Osteoblast (primary cell): Measurements from ENCODE around the gene SRP68. TPM values are rescaled to one million over a fixed set of nuclear protein-coding genes. Genes with fewer than 3 reads are reported as not detected.
"Not testable (repeated sequence)": the region's sequence is repeated elsewhere in the genome, so short reads cannot be mapped to it uniquely, and the experiment has no call there.

ENCODE experiments used
- DNase-seq: peaks from one replicate; pipeline ENCODE4 v3.0.0; 2011; ENCODE audit warnings: low spot score, mixed read lengths; ENCODE audit not compliant: insufficient read length; ENCODE audit errors: missing footprints
- H2AFZ ChIP-seq: 2 replicates; pipeline ENCODE4 v1.6.0; 2011; ENCODE audit warnings: mild to moderate bottlenecking, low read length
- H3K27ac ChIP-seq: 2 replicates; pipeline ENCODE4 v1.5.1; 2011; ENCODE audit warnings: mild to moderate bottlenecking, low read depth, low read length, moderate library complexity
- H3K27me3 ChIP-seq: 2 replicates; pipeline ENCODE4 v1.6.0; 2012; ENCODE audit warnings: mild to moderate bottlenecking, control low read depth, inconsistent platforms, low read length, moderate library complexity; ENCODE audit not compliant: insufficient read depth
- H3K36me3 ChIP-seq: 2 replicates; pipeline ENCODE4 v1.5.1; 2011; ENCODE audit warnings: mild to moderate bottlenecking, low read length, control low read depth, moderate library complexity; ENCODE audit not compliant: insufficient read depth
- H3K4me1 ChIP-seq: 2 replicates; pipeline ENCODE4 v1.5.1; 2011; ENCODE audit warnings: mild to moderate bottlenecking, low read length, control low read depth, moderate library complexity; ENCODE audit not compliant: insufficient read depth
- H3K4me2 ChIP-seq: 2 replicates; pipeline ENCODE4 v1.6.0; 2011; ENCODE audit warnings: mild to moderate bottlenecking, low read length; ENCODE audit not compliant: insufficient read depth
- H3K4me3 ChIP-seq: fragments of 200-600 bp; sonication (generic); 3 replicates; pipeline ENCODE4 v1.5.1; 2012; ENCODE audit warnings: mild to moderate bottlenecking, low read length, inconsistent platforms; ENCODE audit not compliant: insufficient read depth
- H3K79me2 ChIP-seq: 2 replicates; pipeline ENCODE4 v1.6.0; 2012; ENCODE audit warnings: mild to moderate bottlenecking, low read length, control low read depth, inconsistent platforms; ENCODE audit not compliant: insufficient read depth
- H3K9me3 ChIP-seq: 2 replicates; pipeline ENCODE4 v1.5.1; 2011; ENCODE audit warnings: low read depth, low read length, control low read depth
- H4K20me1 ChIP-seq: 2 replicates; pipeline ENCODE4 v1.6.0; 2012; ENCODE audit warnings: mild to moderate bottlenecking, low read length, control low read depth; ENCODE audit not compliant: insufficient read depth
- CTCF ChIP-seq: IDR thresholded peaks from 2 replicates; pipeline ENCODE4 v1.5.1; 2011; ENCODE audit warnings: mild to moderate bottlenecking, low read depth, low read length, moderate library complexity; ENCODE audit errors: extremely low read depth
- total RNA-seq: library from RNA; depleted of rRNA; stranded (reverse); fragments of >200 nt; gene quantifications from 2 replicates; pipeline ENCODE4 v1.2.3, GENCODE V29; 2012

The SRP68 gene
- total RNA-seq, 1 donor, result 25.3 TPM

DNA sequence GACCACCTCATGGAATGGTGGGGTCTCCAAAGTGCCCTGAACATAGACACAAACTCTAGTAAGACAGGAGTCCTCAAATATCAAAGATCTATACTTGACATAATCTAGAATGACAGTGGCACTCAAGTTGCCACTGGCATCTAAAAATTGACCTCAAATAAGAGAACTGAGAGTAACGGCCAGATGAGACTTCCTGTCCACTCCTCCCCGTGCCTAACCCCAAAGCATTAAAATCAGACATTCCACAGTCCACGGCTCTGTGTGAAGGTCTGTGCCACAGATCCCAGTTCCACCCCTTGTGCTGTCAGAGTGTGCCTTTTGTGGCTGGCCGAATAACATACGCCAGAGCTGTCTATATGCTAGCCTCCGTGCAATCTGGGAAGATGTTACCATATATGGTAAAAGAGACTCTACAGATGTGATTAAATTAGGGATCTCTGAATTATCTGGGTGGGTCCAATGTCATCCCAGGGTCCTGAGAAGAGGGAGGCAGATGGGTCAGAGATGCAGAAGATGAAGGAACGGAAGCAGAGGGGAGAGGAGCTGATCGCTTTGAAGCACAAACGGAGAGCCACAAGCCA, 24.2 kb downstream of the SRP68 start:
- no peaks in the 10 kb centered on the region for H3K27me3 ChIP-seq

DNA sequence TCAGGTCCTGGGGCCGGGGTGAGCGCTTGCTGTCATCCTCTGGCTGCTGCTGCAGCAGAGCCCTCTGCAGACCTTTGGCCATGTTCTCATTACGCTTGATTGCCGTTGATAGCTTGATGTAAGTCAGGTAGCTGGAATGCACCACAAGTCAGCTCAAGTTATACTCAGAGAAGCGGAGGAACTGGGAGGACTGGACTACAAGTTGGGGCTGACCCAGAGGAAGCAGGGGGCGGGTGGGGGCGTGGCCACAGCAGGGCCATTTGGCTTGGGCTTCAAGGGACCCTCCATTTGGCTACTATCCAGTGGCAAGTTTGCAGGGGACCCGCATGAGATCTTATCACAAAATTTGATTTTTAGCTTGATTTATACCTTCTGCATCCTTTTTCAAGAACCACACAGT, 26.3 kb downstream of the SRP68 start:
- no peaks in the 10 kb centered on the region for H3K9me3 ChIP-seq
- H3K36me3 ChIP-seq, result peaks cover 93% of the 10 kb centered on the region
- DNase-seq, result no peak
- no peak overlapping the region for H3K4me3 ChIP-seq
- H3K4me1 ChIP-seq, result no peaks in the 10 kb centered on the region
- H4K20me1 ChIP-seq, result peaks cover 23% of the 10 kb centered on the region
- peaks cover 13% of the 10 kb centered on the region for H3K79me2 ChIP-seq
- H3K4me2 ChIP-seq, result no peak overlapping the region
- H2AFZ ChIP-seq, result no peak overlapping the region
- H3K27ac ChIP-seq, result no peak overlapping the region
- no peaks in the 10 kb centered on the region for H3K27me3 ChIP-seq
- TF ChIP-seq CTCF, result no peak

More for the DNA sequence above, 24.2 kb downstream of the SRP68 start:
- Histone ChIP-seq H3K27ac (peak overlapping the region; percentile 25), H4K20me1 (peaks cover 32% of the 10 kb centered on the region), H3K4me2 (no peak overlapping the region), H3K4me3 (no peak overlapping the region), H3K4me1 (peaks cover under 1% of the 10 kb centered on the region), H2AFZ (no peak overlapping the region), H3K36me3 (peaks cover 79% of the 10 kb centered on the region), H3K9me3 (no peaks in the 10 kb centered on the region), H3K79me2 (peaks cover 30% of the 10 kb centered on the region)
- no peak for DNase-seq
- no peak for TF ChIP-seq CTCF

GRCh38 chr17:76044475-76045007, 27.8 kb downstream of the SRP68 start:
- Histone ChIP-seq H3K36me3 (peaks cover 93% of the 10 kb centered on the region), H4K20me1 (peaks cover 28% of the 10 kb centered on the region)
- H3K27me3 ChIP-seq, H3K4me1 ChIP-seq, DNase-seq, H3K4me3 ChIP-seq, H3K79me2 ChIP-seq, H3K27ac ChIP-seq, H3K4me2 ChIP-seq, H3K9me3 ChIP-seq, H2AFZ ChIP-seq: not testable (repeated sequence)

GRCh38 chr17:76042868-76043267, 29.4 kb downstream of the SRP68 start:
- not testable (repeated sequence) for H3K79me2 ChIP-seq, H3K4me3 ChIP-seq, H3K9me3 ChIP-seq, H3K27ac ChIP-seq, H2AFZ ChIP-seq, H3K4me2 ChIP-seq, H3K4me1 ChIP-seq, H3K27me3 ChIP-seq, DNase-seq
- peaks cover 14% of the 10 kb centered on the region for H4K20me1 ChIP-seq
- H3K36me3 ChIP-seq, result peaks cover 90% of the 10 kb centered on the region

- Histone ChIP-seq H3K27ac (no peak overlapping the region), H3K27me3 (no peaks in the 10 kb centered on the region), H3K9me3 (no peaks in the 10 kb centered on the region), H3K4me3 (no peak overlapping the region), H2AFZ (no peak overlapping the region), H3K4me2 (no peak overlapping the region), H3K79me2 (no peaks in the 10 kb centered on the region), H3K4me1 (no peaks in the 10 kb centered on the region), H4K20me1 (peaks cover 9% of the 10 kb centered on the region), H3K36me3 (peaks cover 67% of the 10 kb centered on the region)
- DNase-seq, result no peak
- TF ChIP-seq CTCF, result no peak
Observed at GRCh38 chr17:76040376-76040775, 31.9 kb downstream of the SRP68 start.
